ENCODE measurements around the gene TM9SF1.

TM9SF1 gene

DNA sequence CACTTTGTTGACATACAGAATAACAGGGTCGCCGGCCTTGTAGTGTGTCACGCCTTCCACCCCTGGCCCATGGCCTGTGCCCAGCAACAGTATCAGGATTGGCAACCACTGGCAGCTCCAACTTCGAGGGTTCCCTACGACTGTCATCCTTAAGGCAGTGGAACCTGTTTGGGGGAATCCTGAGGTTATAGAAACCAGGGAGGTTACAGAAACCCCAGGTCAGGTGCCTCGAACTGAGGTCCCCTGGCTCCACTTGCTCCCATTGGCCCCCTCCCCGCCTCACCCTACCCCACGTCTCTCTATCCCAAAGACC is 412 bp downstream of the TM9SF1 start:
- DNase-seq: no peak

DNA sequence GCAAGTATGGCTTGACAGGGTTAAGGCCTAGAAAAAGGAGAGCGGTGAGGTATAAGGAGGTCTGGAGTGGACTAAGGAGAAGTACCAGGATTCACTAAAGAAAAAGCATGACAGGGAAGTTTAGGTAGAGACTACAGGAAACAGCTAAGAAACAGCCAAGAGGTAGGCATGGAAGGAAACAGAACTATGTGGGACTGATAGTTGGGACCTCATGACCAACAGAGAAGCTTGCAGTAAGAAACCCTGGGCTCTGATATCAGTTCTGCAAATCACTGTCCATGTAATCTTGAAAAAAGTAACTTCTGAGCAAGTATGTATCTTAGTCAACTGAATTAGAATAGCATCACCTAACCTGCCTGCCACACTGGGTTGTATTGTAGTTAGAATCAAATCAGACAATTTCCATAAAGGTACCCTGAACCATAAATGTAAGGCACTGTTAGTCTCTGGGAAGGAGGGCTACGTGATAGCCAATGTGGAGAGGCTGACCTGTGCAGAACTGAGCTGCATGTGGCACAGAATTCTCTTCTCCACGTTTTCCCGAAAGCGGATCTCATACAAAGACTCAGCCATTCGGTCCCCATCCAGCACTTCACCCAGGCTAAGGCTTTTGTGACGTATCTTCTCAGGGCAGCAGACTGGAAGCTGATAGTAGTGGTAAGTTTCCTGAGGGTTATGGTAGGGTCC is 912 bp downstream of the TM9SF1 start:
- no peak for DNase-seq

DNA sequence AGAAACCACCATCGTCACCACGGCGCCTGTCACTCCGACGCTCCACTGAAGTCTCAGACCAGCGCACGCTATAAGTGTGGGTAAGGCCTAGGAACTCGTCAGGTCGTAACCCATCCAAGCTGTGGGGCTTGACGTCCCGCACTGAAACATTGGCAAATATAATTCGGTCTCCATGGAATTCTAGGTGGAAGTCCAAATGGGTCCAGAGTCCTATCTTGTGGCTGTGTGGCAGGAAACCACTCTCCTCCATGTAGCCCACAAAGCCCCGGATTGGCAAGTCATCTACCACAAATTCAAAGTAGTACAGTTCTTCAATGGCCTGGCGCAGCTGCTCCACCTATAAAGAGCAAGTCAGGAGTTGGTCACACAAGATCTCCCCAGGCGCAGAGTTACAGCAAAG is 2.3 kb downstream of the TM9SF1 start:
- DNase-seq: no peak

DNA sequence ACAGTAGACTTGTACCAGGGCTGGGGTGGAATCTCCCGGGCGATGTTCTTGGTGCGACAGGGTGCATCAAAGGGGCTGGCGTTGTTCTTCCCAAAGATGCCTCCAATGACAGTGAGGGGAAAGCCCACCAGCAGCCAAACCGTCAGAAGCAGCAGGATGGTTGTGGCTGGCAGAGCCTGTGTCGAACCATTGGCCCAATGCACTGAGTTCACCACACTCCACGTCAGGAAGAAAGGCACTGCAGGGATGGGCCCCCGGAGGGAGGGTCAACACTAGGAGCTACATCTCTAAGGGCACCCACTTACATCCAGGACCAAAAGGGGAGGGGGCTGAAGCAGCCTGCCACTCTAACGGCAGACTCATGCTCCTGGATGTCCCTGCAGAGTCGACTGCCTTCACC is 4.8 kb downstream of the TM9SF1 start:
- DNase-seq: no peak

DNA sequence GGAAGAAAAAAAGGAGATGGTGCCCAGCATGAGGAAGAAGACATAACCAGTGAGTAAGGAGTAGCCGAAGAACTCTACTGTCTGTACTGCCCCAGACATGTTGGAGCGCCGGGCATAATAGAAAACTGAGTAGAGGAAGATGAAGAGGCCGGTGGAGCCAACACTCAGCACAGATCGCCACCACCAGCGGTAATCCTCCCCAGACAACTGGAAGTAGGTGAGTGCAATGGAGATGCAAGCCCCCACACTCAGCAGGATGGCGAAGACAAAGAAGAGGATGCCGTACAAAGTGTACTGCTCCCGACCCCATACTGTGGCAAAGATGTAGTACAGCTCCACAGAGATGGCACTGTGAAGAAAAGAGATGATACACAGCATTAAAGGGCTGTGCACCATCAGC is 5.8 kb downstream of the TM9SF1 start:
- no peak for DNase-seq

DNA sequence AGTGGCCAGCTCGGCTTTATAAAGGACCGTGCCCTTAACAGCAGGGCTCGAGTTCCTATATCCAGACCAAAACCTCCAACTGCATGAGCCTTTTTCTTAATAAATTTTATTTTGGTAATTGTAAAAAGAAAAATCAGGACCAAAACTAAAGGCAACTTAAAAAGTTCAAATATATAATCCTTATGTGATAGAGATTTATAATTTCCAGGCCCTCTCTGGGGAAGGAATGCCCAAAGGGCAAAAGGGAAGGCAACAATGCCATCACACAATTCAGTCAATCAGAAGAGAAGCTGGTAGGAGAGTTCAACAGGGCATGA is 6.2 kb downstream of the TM9SF1 start:
- DNase-seq: no peak

DNA sequence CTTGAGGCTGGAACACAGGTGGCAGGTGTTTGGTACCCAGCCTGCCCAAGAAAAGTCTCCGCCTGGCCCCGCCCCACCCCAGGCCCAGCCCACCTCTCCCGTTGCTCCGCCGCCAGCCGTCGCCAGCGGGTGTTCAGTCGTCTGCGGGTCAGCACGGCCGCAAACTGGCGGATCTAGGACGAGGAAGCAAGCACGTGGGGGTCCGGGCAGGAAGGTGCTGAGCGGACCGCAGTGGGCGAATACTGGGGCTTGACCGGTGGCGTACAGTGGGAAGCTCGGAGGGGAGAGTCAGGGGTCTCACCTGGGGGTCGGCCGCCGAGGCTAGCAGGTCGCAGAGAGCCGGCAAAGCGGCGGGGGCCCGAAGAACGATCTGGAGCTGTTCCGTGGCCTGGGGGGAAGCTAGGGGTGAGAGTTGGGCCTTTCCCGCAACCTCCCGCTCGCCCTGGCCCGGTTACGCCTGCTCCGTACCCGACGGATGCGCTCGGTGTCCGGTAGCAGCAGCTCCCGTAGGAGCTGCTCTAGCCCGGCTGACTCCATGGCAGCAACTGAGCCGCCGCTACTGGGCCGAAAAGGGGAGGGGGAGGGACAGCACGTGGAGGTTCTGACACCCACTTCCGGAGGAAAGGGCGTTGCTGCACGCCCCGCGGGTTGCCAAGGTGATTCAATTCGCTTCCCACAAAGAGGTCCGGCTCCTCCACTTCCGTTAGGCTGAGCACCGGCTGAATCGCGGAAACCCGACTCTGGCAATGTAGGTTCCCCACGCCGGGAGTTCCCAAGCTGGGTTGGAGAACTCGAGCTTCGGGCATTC is 6.8 kb downstream of the TM9SF1 start, which contains the start of gene IPO4:
Gene IPO4, minus strand, starts transcription at position 566 of the 808 bp plus-strand sequence. Its CDS starts 29 bp downstream, at position 537.
- peak; percentile 39 for DNase-seq

DNA sequence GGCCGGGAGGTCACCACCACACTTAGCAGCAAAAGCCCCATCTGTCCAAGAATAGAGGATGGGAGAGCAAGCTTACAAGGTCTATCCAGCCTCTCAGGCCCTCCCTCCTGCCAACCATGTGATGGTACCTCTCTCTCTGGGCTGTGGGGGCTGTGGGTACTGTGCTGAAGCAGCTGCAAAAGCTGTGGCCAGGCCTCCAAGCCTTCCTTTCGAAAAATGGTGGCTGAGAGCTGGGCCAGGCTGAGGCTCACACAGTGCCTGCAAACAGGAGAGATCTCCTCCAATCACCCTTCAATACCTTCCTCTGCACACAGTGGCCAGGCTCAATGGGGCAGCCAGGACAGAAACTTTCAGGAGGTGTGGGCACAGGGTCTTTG is 7.7 kb downstream of the TM9SF1 start:
- no peak for DNase-seq

DNA sequence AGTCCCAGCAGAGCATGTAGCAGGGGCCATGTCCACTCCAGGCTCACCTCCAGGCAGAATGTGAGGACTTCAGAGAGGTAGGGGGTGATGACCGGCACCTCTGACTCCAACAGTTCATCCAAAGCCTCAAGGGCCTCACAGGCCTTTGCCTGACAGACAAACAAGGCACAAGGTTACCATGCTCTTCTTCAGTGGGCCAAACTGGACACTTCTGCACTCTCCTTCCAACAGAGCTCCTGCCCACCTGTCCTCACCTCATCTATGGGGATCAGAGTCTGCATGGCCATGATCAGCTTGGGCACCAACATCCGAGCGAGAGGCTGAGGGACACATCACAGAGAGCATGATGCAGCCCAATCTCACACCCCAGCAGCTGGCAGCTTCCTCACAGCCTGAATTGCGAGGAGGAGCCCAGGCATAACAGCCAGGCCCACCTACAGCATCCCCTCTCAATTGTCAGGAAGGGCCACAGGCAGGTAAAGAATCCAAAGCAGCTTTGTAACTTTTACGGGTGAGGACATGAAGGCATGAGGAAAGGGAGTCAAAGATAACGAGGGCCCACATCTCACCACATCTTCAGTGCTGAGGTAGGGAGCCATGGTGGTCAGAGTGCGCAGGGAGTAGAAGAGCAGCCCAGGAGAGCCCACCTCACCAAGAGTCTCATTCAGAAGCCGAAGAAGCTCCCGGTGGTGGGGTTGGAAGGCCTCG is 8.3 kb downstream of the TM9SF1 start:
- no peak for DNase-seq

DNA sequence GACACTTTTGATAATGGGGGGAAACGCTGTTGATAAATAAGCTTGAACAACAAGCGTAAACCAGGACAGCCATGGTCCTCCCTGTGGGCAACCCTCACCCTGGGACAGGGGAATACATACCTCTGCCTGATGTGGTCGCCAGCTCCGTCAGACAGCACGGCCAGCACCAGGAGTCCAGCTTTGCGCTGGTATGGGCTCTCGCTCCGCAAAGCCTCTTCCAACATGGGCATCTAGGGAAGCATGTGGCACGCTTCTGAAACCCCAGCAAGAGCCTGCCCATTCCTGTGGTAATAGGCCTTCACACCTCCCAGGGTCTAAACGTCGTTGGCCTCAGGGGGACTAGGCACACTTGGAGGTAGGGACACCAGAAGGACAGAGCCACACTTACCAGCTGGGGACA is 9.5 kb downstream of the TM9SF1 start:
- no peak for DNase-seq

DNA sequence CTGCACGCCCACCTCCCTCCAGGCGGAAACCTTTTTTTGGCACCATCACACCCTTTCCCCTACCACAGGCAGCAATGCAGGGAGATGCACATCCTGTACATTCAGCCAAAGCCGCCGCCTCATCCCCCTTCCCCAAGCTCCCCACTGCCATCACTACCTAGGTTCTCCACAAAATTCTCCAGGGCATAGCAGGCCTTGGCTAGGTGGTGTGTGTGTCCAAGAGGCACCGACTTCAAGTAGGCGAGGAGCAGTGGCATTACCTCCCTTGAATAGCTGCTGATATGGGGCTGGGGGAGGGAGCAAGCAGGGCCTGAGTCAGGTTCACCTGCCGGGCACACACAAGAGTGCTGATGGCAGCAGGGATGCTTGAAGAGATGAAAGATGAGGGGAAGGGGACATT is 10.2 kb downstream of the TM9SF1 start:
- no peak for DNase-seq

DNA sequence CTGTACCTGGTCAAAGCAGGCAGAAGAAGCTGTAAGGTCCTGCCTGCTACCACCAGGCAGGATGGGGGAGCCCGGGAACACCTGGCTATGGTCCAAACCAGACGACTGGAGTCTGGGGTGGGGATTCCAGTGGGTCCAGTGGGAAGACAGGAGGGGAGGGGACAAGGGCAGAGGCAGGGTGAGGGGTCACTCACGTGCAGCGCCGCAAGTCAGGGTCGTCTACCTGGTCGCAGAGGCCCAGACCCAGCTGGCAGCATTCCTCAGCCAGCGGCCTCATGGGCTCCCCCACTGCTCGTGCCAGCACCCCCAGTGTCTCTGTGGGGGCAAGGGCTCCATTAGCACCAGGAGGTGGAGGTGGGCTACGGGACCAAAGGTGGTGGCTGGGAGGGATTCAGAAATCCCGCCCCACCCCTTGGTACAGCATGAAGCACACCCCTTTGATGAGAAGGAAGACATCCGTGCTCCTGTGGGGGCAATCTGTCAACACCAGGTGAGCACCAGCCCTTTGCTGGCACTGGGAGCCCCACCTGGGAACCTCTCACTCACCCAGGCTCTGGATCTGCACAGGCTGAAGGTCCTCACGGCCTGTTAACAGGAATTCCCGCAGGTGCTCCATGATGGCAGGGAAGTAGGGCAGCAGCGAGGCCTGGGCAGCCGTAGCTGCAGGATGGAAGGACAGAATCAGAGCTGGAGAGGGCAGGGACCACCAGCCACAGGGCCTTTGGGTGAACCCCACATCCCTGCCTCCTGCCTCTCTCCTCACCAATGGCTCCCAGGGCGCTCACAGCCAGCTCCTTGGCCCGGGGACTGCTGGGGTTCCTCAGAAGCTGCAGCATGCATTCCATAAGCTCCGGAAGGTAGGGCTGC is 10.9 kb downstream of the TM9SF1 start:
- no peak for DNase-seq

DNA sequence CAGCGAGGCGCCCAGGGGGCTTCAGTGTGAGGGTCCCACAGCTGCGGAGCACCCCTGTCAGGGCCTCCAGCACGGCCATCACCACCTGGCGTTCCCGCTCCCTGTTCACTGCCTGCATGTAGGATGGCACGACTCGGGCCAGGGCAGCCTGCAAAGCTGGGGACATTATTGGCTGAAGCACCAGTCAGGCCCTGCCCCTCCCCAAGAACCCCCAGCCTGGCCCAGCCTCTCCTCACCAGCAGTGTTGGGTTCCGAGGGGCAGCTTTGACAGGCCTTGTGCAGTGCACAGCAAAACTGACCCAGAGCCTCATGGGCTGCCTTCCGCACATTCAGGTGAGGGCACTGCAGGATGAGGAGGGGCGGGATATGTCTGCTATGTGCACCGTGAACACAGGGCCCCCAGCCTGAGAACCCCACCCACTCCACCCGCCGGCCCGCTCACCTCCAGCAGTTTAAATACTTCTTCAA is 12.2 kb downstream of the TM9SF1 start:
- no peak for DNase-seq

DNA sequence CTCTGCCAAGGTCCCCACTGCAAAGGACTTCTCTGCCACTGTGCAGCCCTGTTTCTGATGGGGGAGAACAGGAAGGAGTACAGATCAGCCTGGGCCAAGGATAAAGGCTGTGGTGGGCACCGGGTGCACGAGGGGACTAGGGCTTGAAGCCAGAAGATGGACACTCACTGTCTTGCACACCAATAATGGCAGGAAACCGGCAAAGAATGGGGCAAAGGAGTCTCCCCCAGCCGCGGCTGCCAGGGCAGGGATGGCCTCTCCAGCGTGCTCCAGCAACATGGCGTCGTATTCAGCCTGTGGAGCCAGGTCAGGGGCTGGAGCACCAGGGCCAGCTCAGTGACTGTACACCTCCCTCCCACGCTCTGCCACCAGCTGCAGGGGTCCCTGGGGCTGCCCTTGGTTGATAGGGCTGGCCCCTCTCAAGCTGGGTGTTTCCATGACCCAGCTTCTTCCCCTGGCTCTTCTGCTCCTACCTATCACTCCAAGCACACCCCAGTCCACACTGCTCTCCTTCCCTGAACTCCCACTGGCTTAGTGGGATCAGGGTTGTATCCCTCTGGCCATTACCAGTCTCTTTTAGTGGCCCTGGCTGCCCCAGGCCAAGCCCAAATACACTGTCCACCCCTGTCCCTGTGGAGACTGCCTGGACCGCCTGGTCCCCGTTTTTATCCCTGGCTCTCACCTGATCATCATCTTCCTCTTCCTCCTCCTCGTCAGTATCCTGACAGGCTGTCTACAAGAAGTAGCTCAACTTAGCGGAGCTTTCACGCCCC is 12.9 kb downstream of the TM9SF1 start:
- no peak for DNase-seq

DNA sequence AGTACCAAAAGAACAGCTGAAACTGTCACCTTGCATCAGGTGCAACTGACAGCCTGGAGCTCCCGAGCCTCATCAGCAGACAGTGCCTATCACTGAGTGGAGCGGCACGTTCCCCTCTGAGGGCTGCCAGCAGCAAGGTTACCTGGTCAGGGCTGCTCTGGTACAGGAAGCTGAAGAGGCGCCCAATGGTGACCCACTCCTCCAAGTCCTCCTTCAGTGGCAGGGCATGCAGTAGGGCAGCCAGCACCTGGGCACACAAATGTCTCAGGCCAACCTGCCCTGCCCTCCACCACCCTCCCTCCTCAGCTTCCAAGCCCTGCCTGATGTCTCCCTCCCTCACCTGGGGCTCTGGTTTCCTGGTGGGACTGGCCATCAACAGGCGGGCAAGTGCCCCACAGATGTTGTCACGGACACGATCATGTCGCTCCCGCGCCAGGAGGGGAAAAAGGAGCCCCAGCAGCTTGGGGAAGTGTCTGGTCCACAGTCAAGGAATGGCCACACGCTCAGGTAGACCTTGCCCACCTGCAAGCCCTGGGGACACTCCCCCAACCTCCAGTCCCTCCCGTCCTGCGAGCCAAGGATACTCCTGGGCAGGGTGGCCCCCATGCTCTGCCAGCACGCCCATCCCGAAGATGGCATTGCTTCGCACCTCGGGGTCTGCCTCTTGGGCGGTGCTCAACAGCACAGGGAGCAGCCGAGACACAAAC is 13.7 kb downstream of the TM9SF1 start:
- DNase-seq: no peak

DNA sequence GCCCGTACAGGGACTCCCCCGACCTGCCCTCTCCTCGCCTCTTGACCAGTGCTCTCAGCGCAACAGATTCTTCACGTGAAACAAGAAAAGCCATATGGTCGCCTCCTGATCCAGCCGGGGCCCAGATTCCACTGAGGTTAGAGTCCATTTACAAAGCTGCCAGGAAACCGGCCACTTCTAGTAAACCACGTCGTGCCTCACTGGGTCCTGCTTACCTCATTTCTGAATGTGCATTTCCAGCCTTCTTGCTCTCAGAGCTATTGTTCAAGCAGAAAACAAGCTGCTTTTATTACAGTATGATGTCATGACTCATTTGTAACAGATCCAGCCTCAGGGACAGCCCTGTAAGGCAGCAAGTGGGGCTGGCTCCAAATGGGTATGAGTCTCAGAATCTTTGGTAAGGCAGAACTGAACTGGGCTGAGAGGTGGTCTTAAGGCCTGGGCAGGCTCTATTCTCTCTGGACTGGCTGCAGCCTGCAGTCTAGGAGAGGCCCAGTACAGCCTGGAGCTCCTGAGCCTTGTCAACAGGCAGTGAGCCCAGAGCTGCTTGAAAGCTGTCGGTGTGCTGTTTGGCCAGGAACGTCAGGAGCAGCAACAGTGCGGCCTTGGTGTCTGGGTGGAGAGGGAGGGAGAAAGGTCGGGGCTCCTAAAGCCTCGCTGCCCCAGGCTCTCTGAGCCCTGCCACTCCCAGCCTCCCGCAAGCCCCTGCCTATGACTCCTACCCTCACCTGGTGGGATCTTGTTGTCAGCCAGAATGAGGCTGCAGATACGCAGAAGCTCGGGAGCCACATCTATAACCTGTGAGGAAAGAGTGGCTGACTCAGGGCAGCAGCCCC is 15.1 kb downstream of the TM9SF1 start:
- no peak for DNase-seq

DNA sequence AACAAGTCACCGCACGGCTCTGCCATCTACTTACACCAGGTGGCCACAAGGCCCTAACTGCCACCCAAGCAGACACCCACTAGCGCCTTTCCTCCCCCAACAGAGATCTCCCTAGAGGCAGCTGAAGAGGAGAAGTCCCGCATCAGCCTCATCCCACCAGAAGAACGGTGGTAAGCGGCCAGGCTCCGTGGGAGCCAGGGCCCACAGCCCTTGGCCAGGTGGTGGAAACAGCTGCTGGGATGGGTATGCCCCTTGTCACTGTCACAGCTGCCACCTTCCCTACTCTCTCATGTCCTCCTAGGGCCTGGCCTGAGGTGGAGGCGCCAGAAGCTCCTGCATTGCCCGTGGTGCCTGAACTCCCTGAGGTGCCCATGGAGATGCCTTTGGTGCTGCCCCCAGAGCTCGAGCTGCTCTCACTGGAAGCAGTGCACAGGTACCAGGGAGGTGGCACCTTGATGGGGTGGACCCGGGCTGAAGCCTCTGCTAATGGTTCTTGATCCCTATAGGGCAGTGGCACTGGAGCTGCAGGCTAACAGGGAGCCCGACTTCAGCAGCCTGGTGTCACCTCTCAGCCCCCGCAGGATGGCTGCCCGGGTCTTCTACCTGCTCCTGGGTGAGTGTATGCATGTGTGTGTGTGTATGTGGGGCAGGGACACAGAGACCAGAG is 15.8 kb downstream of the TM9SF1 start:
- no peak for DNase-seq

DNA sequence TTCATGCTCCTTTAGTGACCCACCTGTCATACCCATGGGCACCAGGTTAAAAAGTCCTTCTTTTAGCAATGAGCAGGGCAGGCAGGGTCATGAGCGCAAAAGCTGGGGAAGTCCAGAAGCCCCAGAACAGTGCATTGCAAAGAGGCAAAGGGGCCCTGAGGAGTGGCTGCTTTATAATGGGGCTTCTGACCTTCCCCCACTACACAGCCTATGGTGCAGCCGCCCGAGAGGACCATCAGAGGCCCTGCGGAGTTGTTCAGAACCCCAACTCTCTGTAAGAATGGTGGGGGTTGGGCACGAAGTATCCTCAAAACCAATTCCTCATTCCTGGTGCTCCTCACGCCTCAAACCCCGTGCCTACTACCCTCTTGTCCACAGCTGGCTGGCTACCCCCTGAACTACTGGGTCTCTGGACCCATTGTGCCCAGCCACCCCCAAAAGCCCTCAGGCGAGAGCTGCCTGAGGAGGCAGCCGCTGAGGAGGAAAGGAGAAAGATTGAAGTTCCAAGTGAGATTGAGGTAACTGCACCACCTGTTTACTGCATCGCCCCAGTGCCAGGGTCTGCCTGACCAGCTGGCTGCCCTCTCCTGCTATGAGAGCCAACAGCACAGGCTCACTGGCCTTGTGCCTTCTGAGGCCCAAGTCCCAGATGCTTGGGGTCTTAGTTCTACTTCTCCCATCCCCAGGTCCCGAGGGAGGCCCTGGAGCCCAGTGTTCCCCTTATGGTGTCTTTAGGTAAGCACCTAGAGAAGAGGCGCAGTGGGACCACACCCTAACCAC is 16.7 kb downstream of the TM9SF1 start:
- DNase-seq: no peak

DNA sequence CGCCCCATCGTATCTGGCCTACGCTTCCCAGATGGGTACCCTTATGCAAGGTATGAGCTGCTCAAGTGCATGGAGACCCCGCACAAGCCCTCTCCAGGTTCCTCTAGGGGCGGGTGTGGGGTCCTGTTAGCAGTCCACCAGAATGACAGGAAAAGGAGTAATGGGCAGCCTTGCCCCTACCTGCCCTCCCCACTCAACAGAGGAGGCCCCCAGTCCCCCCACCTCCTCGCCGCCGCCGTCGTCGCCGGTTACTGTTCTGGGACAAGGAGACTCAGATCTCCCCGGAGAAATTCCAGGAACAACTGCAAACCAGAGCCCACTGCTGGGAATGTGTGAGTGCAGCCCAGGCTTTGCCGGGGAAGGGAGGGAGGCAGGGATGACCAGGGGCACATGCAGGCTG is 17.4 kb downstream of the TM9SF1 start:
- no peak for DNase-seq

All from GOT3 (cell line).